SK-N-MC (cell line): Measurements from ENCODE around the gene SELENOP.

Source experiments
- EZH2 ChIP-seq: fragments of 200-600 bp; sonication (generic); IDR thresholded peaks from one replicate; pipeline ENCODE4 v1.6.1; 2017; ENCODE audit warnings: antibody characterized with exemption
- POLR2AphosphoS5 ChIP-seq: IDR thresholded peaks from 2 replicates; pipeline ENCODE4 v1.6.1; 2012; ENCODE audit warnings: mild to moderate bottlenecking, low read depth, low read length, borderline replicate concordance

DNA sequence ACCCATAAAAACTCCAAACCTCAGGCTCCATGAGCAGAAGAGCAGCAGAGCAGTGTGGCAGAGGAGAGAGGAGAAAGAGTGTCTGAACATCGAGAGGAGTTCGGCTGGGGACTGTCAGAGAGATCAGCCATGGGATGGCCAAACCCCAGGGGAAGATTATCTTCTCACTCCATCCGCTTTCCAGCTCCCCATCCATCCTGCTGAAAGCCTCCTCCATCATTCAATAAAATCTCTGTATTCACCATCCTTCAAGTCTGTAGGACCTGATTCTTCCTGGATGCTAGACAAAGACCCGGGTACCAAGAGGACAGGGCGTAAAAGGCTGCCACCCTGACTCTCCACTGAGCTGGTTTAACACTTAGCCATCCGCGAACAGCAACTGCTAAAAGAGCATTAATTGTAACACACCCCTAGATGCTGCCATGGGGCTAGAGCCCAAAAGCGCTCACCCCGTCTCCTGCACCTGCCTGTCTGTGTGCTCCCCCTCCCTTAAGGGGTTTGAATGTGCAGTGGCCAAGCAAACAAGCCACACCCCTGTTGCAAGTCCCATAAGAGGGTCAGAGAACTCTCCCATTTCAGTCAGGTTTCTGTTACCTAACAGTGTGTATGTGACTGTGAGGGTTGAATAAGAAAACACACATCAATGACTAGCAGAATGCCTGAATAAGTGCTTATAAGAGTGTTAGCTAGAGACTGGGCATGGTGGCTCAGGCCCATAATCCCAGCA is 13.9 kb upstream of the SELENOP start:
- TF ChIP-seq EZH2: no peak
- TF ChIP-seq POLR2AphosphoS5: no peak
